Choroid plexus epithelial cell (primary cell): ENCODE measurements around the gene ANKRD18A.

Experiments
- DNase-seq: peaks from one replicate; pipeline ENCODE4 v3.0.0-alpha.2; 2010; ENCODE audit warnings: low read depth
- H3K4me3 ChIP-seq: 2 replicates; pipeline ENCODE4 v1.5.1; 2011; ENCODE audit warnings: low read depth, mild to moderate bottlenecking, control low read depth, low read length, moderate library complexity
- TF ChIP-seq, protein P1 (sequence below): conservative IDR thresholded peaks from 2 replicates; pipeline ENCODE4 v1.5.1; 2011; ENCODE audit warnings: low read depth, mild to moderate bottlenecking, control low read depth, inconsistent platforms, low read length, moderate library complexity

Gene ANKRD18A

DNA sequence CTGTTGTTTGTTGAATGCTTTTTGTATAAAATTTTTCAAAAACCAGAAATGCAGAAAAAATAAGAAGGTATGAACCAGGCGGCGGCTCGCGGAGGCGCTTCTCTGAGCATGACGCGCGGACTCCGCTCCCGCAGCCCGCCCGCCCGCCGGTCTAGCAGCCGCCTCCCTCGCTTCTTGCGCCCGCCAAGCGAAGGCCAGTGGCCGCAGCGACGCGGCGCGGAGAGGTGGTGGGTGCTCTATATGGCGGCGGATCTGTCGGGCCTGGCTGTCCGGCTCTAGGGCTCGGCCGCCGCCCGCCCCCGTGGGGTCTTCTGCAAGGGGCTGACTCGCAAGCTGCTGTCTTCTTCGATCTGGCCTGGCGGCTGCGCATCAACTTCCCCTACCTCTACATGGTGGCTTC lies 93.8 kb downstream of the ANKRD18A start:
- TF ChIP-seq, protein P1, sequence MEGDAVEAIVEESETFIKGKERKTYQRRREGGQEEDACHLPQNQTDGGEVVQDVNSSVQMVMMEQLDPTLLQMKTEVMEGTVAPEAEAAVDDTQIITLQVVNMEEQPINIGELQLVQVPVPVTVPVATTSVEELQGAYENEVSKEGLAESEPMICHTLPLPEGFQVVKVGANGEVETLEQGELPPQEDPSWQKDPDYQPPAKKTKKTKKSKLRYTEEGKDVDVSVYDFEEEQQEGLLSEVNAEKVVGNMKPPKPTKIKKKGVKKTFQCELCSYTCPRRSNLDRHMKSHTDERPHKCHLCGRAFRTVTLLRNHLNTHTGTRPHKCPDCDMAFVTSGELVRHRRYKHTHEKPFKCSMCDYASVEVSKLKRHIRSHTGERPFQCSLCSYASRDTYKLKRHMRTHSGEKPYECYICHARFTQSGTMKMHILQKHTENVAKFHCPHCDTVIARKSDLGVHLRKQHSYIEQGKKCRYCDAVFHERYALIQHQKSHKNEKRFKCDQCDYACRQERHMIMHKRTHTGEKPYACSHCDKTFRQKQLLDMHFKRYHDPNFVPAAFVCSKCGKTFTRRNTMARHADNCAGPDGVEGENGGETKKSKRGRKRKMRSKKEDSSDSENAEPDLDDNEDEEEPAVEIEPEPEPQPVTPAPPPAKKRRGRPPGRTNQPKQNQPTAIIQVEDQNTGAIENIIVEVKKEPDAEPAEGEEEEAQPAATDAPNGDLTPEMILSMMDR: no peak
- H3K4me3 ChIP-seq: no peak overlapping the region
- no peak for DNase-seq

DNA sequence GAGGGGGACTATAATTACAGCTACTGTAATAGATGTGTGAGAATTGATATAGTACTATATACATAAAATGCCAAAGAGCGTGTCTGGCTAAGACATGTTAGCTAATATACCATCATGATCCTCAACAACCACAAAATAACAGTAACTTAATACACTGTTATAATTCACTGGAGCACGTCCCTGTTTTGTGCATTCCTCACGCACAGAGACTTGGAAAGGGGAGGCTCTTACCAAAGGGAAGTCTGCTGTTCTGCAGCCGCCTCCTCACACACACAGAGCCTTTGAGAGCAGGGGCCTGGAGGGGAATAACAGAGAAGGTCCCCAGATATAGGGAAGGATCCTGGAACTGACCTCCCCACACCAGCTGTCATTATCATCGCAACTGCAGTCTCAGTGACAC lies 97.3 kb downstream of the ANKRD18A start:
- TF ChIP-seq, protein P1: no peak
- no peak overlapping the region for H3K4me3 ChIP-seq
- DNase-seq: no peak

DNA sequence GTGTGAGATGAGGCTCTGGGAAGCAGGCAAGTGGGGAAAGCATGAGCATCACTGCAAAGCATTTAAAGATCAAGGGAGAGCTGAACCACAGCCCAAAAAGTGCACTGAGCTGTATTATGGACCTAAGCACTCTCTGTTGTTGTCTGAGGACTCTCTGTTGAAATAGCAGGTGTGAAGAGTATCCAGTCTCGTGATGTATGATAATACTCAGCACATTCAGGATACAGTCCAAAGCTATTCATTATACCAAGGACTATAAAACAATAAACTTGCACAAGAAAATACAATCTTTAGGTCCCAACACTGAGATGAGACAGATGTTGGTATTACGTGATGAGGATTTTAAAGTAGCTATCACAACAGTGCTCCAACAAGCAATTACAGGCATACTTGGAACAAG lies 98.6 kb downstream of the ANKRD18A start:
- H3K4me3 ChIP-seq: no peak overlapping the region
- TF ChIP-seq, protein P1: no peak
- no peak for DNase-seq
